Hepatocyte (in vitro differentiated cells): ENCODE results near the gene ZIC1.

ENCODE experiments used
- CTCF ChIP-seq: fragments of 200-600 bp; sonication (generic); IDR thresholded peaks from 2 replicates; pipeline ENCODE4 v1.5.1; 2016; ENCODE audit warnings: antibody characterized with exemption, mild to moderate bottlenecking; ENCODE audit not compliant: poor library complexity
- EZH2phosphoT487 ChIP-seq: fragments of 200-600 bp; sonication (generic); IDR thresholded peaks from one replicate; pipeline ENCODE4 v1.6.1; 2018; ENCODE audit warnings: antibody characterized with exemption, mild to moderate bottlenecking, low read depth, moderate library complexity; ENCODE audit not compliant: unreplicated experiment, severe bottlenecking

GRCh38 chr3:147380977-147381376 lies 28.2 kb upstream of the ZIC1 start:
- TF ChIP-seq CTCF = no peak
- TF ChIP-seq EZH2phosphoT487 = no peak
